Prostate gland (tissue), 2 donors: Measurements from ENCODE around the gene DCAF15. TPM values are rescaled to one million over a fixed set of nuclear protein-coding genes. Genes with fewer than 3 reads are reported as not detected.
A peak's percentile ranks its signal among the peaks of the same experiment; 100 is the strongest.

Experiments
- DNase-seq: peaks from one replicate; pipeline ENCODE4 v3.0.0-alpha.2; 2019; ENCODE audit warnings: low spot score
- H3K27ac ChIP-seq, 2 donors: fragments of 200-600 bp; sonication (generic); 2 replicates each; pipeline ENCODE4 v1.5.1; 2017 to 2019
- H3K27me3 ChIP-seq: fragments of 200-600 bp; sonication (generic); replicated peaks from 2 replicates; pipeline ENCODE4 v1.5.1; 2019; ENCODE audit not compliant: insufficient read depth
- H3K36me3 ChIP-seq, 2 donors: fragments of 200-600 bp; sonication (generic); 1 replicate in 1 of 2; 2 replicates in 1 of 2; pipeline versions ENCODE4 v1.5.1 to v1.8.1; 2017 to 2019
- H3K4me1 ChIP-seq: fragments of 200-600 bp; sonication (generic); replicated peaks from 2 replicates; pipeline ENCODE4 v1.5.1; 2019
- H3K4me3 ChIP-seq, 2 donors: fragments of 200-600 bp; sonication (generic); 2 replicates each; pipeline ENCODE4 v1.5.1; 2017 to 2019
- H3K9me3 ChIP-seq: fragments of 200-600 bp; sonication (generic); 2 replicates; pipeline ENCODE4 v1.5.1; 2017
- CTCF ChIP-seq, 4 experiments: fragments of 200-600 bp in 2 of 4; fragments of 450-650 bp in 2 of 4; sonication (generic) in 2 of 4; IDR thresholded peaks; 1 replicate in 3 of 4; 2 replicates in 1 of 4; pipeline ENCODE4 v1.5.1; 2016 to 2019; ENCODE audit warnings: antibody characterized with exemption in 4 of 4, mild to moderate bottlenecking in 2 of 4, moderate library complexity in 2 of 4
- POLR2A ChIP-seq: fragments of 450-650 bp; IDR thresholded peaks from one replicate; pipeline ENCODE4 v1.6.1; 2016; ENCODE audit warnings: antibody characterized with exemption, mild to moderate bottlenecking
- POLR2AphosphoS5 ChIP-seq: sonication (generic); formaldehyde crosslinking; IDR thresholded peaks from one replicate; pipeline ENCODE4 v1.6.1; 2017; ENCODE audit warnings: antibody characterized with exemption
- WGBS: methylation state at CpG from one replicate; pipeline ENCODE4 v1.1.5; 2018; 5-methylcytosine and 5-hydroxymethylcytosine counted together
- intact Hi-C: fragments of 100-400 bp; cut with DNase I; formaldehyde crosslinking; loops from one replicate; pipeline ENCODE4 v1.14.2; 2022
- total RNA-seq, 2 donors: library from RNA; depleted of rRNA; stranded (reverse); fragments of >200 nt; gene quantifications; one replicate each; pipeline ENCODE4 v1.1.0, GENCODE V29; 2016

Gene DCAF15
- total RNA-seq, 2 donors from 2014 or later = 18.6 to 47.4 TPM

- peak; percentile 42 for DNase-seq
- no peaks in the 10 kb centered on the region for H3K9me3 ChIP-seq
- no peaks in the 10 kb centered on the region for H3K27me3 ChIP-seq
- H3K36me3 ChIP-seq = no peaks in the 10 kb centered on the region
- H3K4me1 ChIP-seq = no peaks in the 10 kb centered on the region
- H3K4me3 ChIP-seq = no peak overlapping the region
- peak overlapping the region; percentile 62 to 76 for H3K27ac ChIP-seq
- intact Hi-C loops = no loop called here
- WGBS = 50% methylated on average over 18 of the region's 19 CpGs
- peak; percentile 14 for TF ChIP-seq POLR2A
- TF ChIP-seq CTCF (IDR thresholded peaks at IDR 0.05) = no peak
- TF ChIP-seq POLR2AphosphoS5 = peak; percentile 26
Measured at GRCh38 chr19:13986348-13986904, 34.1 kb downstream of the DCAF15 start.

- intact Hi-C loops = no loop called here
- Histone ChIP-seq H3K4me1 (no peaks in the 10 kb centered on the region), H3K27me3 (no peaks in the 10 kb centered on the region), H3K27ac (peak overlapping the region; percentile 62 to 76), H3K36me3 (no peaks in the 10 kb centered on the region), H3K9me3 (no peaks in the 10 kb centered on the region), H3K4me3 (no peak overlapping the region)
- TF ChIP-seq CTCF (IDR thresholded peaks at IDR 0.05) = no peak
- no peak for TF ChIP-seq POLR2AphosphoS5
- TF ChIP-seq POLR2A = no peak
- no peak for DNase-seq
- WGBS = 60% methylated on average over 17 of the region's 17 CpGs
Measured at GRCh38 chr19:13987101-13987890, 35.0 kb downstream of the DCAF15 start.

GRCh38 chr19:13989487-13989886, 37.2 kb downstream of the DCAF15 start:
- 88% methylated on average over 7 of the region's 7 CpGs for WGBS
- TF ChIP-seq CTCF (IDR thresholded peaks at IDR 0.05) (no peak), POLR2A (no peak), POLR2AphosphoS5 (no peak)
- no peaks in the 10 kb centered on the region for H3K4me1 ChIP-seq
- no peaks in the 10 kb centered on the region for H3K9me3 ChIP-seq
- H3K27ac ChIP-seq = no peak overlapping the region
- no peak overlapping the region for H3K4me3 ChIP-seq
- H3K27me3 ChIP-seq = no peaks in the 10 kb centered on the region
- intact Hi-C loops = no loop called here
- H3K36me3 ChIP-seq = no peaks in the 10 kb centered on the region
- no peak for DNase-seq

GRCh38 chr19:13990085-13990484, 37.8 kb downstream of the DCAF15 start:
- Histone ChIP-seq H3K4me1 (no peaks in the 10 kb centered on the region), H3K4me3 (no peak overlapping the region), H3K27me3 (no peaks in the 10 kb centered on the region), H3K9me3 (no peaks in the 10 kb centered on the region), H3K36me3 (no peaks in the 10 kb centered on the region), H3K27ac (no peak overlapping the region)
- no peak for DNase-seq
- TF ChIP-seq POLR2AphosphoS5 (no peak), CTCF (IDR thresholded peaks at IDR 0.05) (no peak), POLR2A (no peak)
- intact Hi-C loops = no loop called here
- WGBS = 90% methylated on average over 8 of the region's 8 CpGs

GRCh38 chr19:13992025-13992424, 39.7 kb downstream of the DCAF15 start:
- WGBS = 94% methylated on average over 6 of the region's 7 CpGs
- Histone ChIP-seq H3K36me3 (no peaks in the 10 kb centered on the region), H3K9me3 (no peaks in the 10 kb centered on the region), H3K4me1 (no peaks in the 10 kb centered on the region), H3K27ac (no peak overlapping the region), H3K27me3 (no peaks in the 10 kb centered on the region), H3K4me3 (no peak overlapping the region)
- no peak for DNase-seq
- TF ChIP-seq POLR2AphosphoS5 = no peak
- TF ChIP-seq POLR2A = no peak
- TF ChIP-seq CTCF (IDR thresholded peaks at IDR 0.05) = no peak
- intact Hi-C loops = no loop called here
